Body of pancreas (tissue), 4 donors: Measurements from ENCODE around the gene C20orf96.

ENCODE experiments used
- POLR2A ChIP-seq, 3 donors: fragments of 450-650 bp; IDR thresholded peaks; one replicate each; pipeline ENCODE4 v1.6.1; 2016; ENCODE audit warnings: antibody characterized with exemption in 3 of 3, mild to moderate bottlenecking in 2 of 3
- TF ChIP-seq, protein P1 (sequence below), 7 experiments: fragments of 450-650 bp in 4 of 7; fragments of 200-600 bp in 3 of 7; sonication (generic) in 3 of 7; IDR thresholded peaks; one replicate each; pipeline ENCODE4 v1.5.1; 2016 to 2019; ENCODE audit warnings: antibody characterized with exemption in 7 of 7

DNA sequence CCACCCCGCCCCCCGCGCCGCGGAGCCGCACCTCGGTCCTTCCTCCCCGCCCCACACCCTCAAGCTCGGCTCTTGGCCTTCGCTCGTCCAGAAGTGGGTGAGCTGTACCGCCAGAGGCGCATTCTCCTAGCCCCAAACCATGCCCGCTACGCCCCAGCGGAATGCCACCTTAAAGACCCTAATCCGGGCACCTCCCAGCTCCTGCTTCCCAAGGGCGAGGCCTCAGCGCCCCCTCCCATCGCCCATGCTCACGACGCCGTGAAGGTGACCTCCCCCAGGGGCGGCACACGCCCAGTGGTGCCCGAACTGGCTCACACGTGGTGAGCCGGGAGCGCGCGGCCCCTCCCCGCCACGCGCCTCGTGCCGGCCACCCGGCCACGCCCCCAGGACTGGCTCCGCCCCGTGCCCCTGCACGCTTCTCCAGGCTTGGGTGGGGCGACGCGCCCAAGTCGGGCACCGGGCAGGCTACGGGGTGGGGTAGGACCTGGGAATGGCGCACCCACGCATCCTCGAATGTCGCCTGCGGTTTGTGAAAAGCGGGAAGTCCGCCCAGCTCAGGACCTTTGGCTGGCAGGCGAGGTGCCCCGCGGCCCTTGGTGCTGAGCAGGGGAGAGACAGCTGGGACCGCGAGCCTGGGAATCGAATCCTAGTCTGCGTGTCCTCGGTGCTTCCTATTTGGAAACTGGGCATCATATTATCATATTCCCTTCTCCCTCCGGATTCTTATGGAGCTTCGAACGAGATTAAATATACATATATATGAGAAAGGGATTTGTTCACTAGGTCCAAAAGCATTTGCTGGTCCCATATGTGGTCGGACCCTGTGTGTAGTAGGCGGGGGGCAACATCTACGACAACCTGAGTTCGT is 33.9 kb upstream of the C20orf96 start:
- TF ChIP-seq, protein P1, sequence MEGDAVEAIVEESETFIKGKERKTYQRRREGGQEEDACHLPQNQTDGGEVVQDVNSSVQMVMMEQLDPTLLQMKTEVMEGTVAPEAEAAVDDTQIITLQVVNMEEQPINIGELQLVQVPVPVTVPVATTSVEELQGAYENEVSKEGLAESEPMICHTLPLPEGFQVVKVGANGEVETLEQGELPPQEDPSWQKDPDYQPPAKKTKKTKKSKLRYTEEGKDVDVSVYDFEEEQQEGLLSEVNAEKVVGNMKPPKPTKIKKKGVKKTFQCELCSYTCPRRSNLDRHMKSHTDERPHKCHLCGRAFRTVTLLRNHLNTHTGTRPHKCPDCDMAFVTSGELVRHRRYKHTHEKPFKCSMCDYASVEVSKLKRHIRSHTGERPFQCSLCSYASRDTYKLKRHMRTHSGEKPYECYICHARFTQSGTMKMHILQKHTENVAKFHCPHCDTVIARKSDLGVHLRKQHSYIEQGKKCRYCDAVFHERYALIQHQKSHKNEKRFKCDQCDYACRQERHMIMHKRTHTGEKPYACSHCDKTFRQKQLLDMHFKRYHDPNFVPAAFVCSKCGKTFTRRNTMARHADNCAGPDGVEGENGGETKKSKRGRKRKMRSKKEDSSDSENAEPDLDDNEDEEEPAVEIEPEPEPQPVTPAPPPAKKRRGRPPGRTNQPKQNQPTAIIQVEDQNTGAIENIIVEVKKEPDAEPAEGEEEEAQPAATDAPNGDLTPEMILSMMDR (IDR thresholded peaks at IDR 0.05) = peak; percentile 12 to 55 (median 35)
- peak; percentile 70 to 75 (median 75) for TF ChIP-seq POLR2A (IDR thresholded peaks at IDR 0.05)
